Gastrocnemius medialis (tissue), 4 donors: ENCODE data around the gene RNF141.

Experiments used
- POLR2A ChIP-seq, 2 donors: fragments of 450-650 bp; IDR thresholded peaks; one replicate each; pipeline ENCODE4 v1.6.1; 2017; ENCODE audit warnings: antibody characterized with exemption in 2 of 2, mild to moderate bottlenecking in 2 of 2, moderate library complexity in 2 of 2
- TF ChIP-seq, protein P1 (sequence below), 5 experiments: fragments of 450-650 bp in 3 of 5; fragments of 200-600 bp in 2 of 5; sonication (generic) in 2 of 5; IDR thresholded peaks in 4 of 5; conservative IDR thresholded peaks in 1 of 5; 1 replicate in 4 of 5; 2 replicates in 1 of 5; pipeline ENCODE4 v1.5.1; 2016 to 2019; ENCODE audit warnings: antibody characterized with exemption in 5 of 5, mild to moderate bottlenecking in 3 of 5, moderate library complexity in 3 of 5

DNA sequence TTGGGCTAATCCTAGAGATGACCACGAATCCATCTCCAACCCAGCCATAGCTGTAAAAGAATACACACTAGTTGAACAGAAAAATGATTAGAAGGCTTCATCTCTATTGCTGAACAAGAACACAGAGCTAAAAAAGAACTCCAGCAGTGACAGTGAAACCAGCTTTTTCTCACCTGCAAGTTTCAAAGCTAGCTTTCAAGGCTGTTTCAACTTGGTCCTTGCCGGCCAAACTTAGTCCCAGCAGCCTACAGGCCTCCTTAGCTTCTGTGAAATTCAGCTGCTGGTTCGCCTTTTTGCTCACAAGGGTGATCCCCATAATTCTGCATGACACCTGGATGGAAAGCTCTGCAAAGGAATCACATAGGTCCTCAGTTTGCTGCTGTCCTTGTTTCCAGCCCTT is 23.0 kb upstream of the RNF141 start:
- TF ChIP-seq POLR2A (IDR thresholded peaks at IDR 0.05), result no peak
- TF ChIP-seq, protein P1, sequence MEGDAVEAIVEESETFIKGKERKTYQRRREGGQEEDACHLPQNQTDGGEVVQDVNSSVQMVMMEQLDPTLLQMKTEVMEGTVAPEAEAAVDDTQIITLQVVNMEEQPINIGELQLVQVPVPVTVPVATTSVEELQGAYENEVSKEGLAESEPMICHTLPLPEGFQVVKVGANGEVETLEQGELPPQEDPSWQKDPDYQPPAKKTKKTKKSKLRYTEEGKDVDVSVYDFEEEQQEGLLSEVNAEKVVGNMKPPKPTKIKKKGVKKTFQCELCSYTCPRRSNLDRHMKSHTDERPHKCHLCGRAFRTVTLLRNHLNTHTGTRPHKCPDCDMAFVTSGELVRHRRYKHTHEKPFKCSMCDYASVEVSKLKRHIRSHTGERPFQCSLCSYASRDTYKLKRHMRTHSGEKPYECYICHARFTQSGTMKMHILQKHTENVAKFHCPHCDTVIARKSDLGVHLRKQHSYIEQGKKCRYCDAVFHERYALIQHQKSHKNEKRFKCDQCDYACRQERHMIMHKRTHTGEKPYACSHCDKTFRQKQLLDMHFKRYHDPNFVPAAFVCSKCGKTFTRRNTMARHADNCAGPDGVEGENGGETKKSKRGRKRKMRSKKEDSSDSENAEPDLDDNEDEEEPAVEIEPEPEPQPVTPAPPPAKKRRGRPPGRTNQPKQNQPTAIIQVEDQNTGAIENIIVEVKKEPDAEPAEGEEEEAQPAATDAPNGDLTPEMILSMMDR (IDR thresholded peaks at IDR 0.05 in 4 of 5, conservative IDR thresholded peaks at IDR 0.05 in 1 of 5), result no peak
